Retinal pigment epithelial cell (primary cell): ENCODE results near the gene NEK3.
"Not testable (repeated sequence)": the region's sequence is repeated elsewhere in the genome, so short reads cannot be mapped to it uniquely, and the experiment has no call there.

Experiments used
- DNase-seq: peaks from one replicate; pipeline ENCODE4 v3.0.0-alpha.2; 2010; ENCODE audit warnings: low read depth
- H3K4me3 ChIP-seq: 2 replicates; pipeline ENCODE4 v1.5.1; 2011; ENCODE audit warnings: mild to moderate bottlenecking, low read length, control low read depth, moderate library complexity
- CTCF ChIP-seq: conservative IDR thresholded peaks from 2 replicates; pipeline ENCODE4 v1.5.1; 2011; ENCODE audit warnings: low read depth, low read length, control low read depth, inconsistent platforms

The NEK3 gene

GRCh38 chr13:52187029-52187423 lies 27.6 kb upstream of the NEK3 start:
- no peak overlapping the region for H3K4me3 ChIP-seq
- DNase-seq = no peak
- no peak for TF ChIP-seq CTCF

GRCh38 chr13:52181316-52181954 lies 22.0 kb upstream of the NEK3 start:
- DNase-seq, H3K4me3 ChIP-seq: not testable (repeated sequence)

GRCh38 chr13:52179925-52180324 lies 20.5 kb upstream of the NEK3 start:
- no peak for TF ChIP-seq CTCF
- DNase-seq = no peak
- H3K4me3 ChIP-seq = no peak overlapping the region

- H3K4me3 ChIP-seq = no peak overlapping the region
- DNase-seq = no peak
- no peak for TF ChIP-seq CTCF
Observed at GRCh38 chr13:52177276-52177675, 17.9 kb upstream of the NEK3 start.

GRCh38 chr13:52173970-52174369 lies 14.6 kb upstream of the NEK3 start:
- not testable (repeated sequence) for DNase-seq, H3K4me3 ChIP-seq

- DNase-seq = no peak
- no peak for TF ChIP-seq CTCF
- no peak overlapping the region for H3K4me3 ChIP-seq
Observed at GRCh38 chr13:52173373-52173772, 14.0 kb upstream of the NEK3 start.

- not testable (repeated sequence) for H3K4me3 ChIP-seq, DNase-seq
Observed at GRCh38 chr13:52171686-52172085, 12.3 kb upstream of the NEK3 start.

- H3K4me3 ChIP-seq, DNase-seq: not testable (repeated sequence)
Observed at GRCh38 chr13:52170828-52171391, 11.5 kb upstream of the NEK3 start.

- no peak for TF ChIP-seq CTCF
- no peak for DNase-seq
- no peak overlapping the region for H3K4me3 ChIP-seq
Observed at GRCh38 chr13:52169839-52170238, 10.4 kb upstream of the NEK3 start.
